Lower leg skin (tissue), 4 donors: ENCODE measurements around the gene AKAP6. TPM values are rescaled to one million over a fixed set of nuclear protein-coding genes. Genes with fewer than 3 reads are reported as not detected.

Source experiments
- DNase-seq, 2 donors: peaks; one replicate each; pipeline ENCODE4 v3.0.0-alpha.2; 2019; ENCODE audit warnings: low spot score in 2 of 2
- H3K4me3 ChIP-seq: fragments of 200-600 bp; sonication (generic); 2 replicates; pipeline ENCODE4 v1.5.1; 2017; ENCODE audit warnings: mild to moderate bottlenecking, low read depth; ENCODE audit not compliant: poor library complexity, severe bottlenecking
- POLR2A ChIP-seq, 2 donors: fragments of 450-650 bp; IDR thresholded peaks; one replicate each; pipeline ENCODE4 v1.6.1; 2016 to 2017; ENCODE audit warnings: antibody characterized with exemption in 2 of 2, mild to moderate bottlenecking in 1 of 2, moderate library complexity in 1 of 2
- WGBS, 2 donors: methylation state at CpG; one replicate each; pipeline ENCODE4 v1.1.5; 2018; 5-methylcytosine and 5-hydroxymethylcytosine counted together
- intact Hi-C: fragments of 100-400 bp; cut with DNase I; formaldehyde crosslinking; loops from one replicate; pipeline ENCODE4 v1.15.0; 2023; ENCODE audit warnings: low total_unique reads
- total RNA-seq, 4 donors: library from RNA; depleted of rRNA; stranded (reverse); fragments of >200 nt; gene quantifications; one replicate each; pipeline ENCODE4 v1.1.0, GENCODE V29; 2016
- TF ChIP-seq, protein P1 (sequence below), 3 donors: fragments of 450-650 bp; IDR thresholded peaks; one replicate each; pipeline ENCODE4 v1.5.1; 2016; ENCODE audit warnings: antibody characterized with exemption in 3 of 3, mild to moderate bottlenecking in 3 of 3, moderate library complexity in 2 of 3

AKAP6 gene
- total RNA-seq, 4 donors from 2014 or later = 2.3 to 13.3 (median 3.6) TPM

DNA sequence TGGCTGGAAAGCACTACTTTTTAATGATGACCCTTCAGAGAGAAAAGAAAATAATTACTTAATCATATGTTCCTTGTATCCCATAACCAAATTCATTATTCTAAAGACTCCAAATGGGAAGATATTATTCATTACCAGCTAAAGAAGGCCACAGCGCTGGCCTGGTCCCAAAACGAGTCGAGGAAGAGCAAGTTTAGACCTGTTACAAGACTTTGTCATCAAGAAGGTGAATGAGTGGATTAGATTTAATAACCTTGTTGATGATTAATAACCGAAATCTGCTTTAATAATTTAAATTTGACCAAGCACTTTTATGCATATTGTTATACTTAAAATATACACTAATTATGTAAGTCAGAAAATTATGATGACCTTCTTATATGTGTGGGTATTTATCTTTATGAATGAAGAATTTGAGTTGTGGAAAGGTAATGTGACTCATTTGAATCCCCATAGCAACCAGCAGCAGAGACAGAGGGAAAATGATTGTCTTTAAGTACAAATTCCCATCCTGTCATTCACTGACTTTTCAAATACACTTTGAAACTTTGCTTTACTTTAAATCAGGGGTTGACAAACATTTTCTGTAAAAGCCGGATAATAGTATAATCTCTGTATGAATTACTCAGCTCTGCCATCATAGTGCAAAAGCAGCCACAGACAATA is 409.2 kb downstream of the AKAP6 start:
- no peak for DNase-seq
- WGBS, 2 donors = 68 to 72% methylated on average over 5 of the region's 5 CpGs
- intact Hi-C loops = no loop called here
- TF ChIP-seq, protein P1, sequence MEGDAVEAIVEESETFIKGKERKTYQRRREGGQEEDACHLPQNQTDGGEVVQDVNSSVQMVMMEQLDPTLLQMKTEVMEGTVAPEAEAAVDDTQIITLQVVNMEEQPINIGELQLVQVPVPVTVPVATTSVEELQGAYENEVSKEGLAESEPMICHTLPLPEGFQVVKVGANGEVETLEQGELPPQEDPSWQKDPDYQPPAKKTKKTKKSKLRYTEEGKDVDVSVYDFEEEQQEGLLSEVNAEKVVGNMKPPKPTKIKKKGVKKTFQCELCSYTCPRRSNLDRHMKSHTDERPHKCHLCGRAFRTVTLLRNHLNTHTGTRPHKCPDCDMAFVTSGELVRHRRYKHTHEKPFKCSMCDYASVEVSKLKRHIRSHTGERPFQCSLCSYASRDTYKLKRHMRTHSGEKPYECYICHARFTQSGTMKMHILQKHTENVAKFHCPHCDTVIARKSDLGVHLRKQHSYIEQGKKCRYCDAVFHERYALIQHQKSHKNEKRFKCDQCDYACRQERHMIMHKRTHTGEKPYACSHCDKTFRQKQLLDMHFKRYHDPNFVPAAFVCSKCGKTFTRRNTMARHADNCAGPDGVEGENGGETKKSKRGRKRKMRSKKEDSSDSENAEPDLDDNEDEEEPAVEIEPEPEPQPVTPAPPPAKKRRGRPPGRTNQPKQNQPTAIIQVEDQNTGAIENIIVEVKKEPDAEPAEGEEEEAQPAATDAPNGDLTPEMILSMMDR (IDR thresholded peaks at IDR 0.05) = no peak
- no peak for TF ChIP-seq POLR2A (IDR thresholded peaks at IDR 0.05)
- no peak overlapping the region for H3K4me3 ChIP-seq

GRCh38 chr14:32744811-32745445 is 415.8 kb downstream of the AKAP6 start:
- WGBS, 2 donors = 48 to 52% methylated on average over 2 of the region's 2 CpGs
- H3K4me3 ChIP-seq = no peak overlapping the region
- DNase-seq = no peak
- intact Hi-C loops = no loop called here
- TF ChIP-seq, protein P1 (IDR thresholded peaks at IDR 0.05) = no peak
- no peak for TF ChIP-seq POLR2A (IDR thresholded peaks at IDR 0.05)

DNA sequence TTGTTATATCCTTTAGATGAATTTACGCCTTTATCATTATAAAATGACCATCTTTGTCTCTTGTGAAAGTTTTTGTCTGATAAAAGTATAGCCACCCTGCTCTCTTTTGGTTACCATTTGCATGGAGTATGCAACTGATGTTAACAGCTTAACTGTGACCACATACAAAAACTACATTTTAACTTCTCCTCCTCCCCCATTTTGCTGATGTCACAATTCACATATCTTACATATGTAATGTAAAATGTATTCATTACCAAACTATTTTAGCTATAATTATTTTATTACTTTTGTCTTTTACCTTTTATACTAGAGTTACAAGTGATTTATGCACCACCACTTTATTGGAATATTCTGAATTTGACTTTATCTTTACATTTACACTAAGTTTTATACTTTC is 425.1 kb downstream of the AKAP6 start:
- TF ChIP-seq POLR2A (IDR thresholded peaks at IDR 0.05) = no peak
- TF ChIP-seq, protein P1 (IDR thresholded peaks at IDR 0.05) = no peak
- no peak overlapping the region for H3K4me3 ChIP-seq
- intact Hi-C loops = no loop called here
- no peak for DNase-seq
- WGBS, 2 donors = 96 to 100% methylated on average over 1 of the region's 1 CpG

DNA sequence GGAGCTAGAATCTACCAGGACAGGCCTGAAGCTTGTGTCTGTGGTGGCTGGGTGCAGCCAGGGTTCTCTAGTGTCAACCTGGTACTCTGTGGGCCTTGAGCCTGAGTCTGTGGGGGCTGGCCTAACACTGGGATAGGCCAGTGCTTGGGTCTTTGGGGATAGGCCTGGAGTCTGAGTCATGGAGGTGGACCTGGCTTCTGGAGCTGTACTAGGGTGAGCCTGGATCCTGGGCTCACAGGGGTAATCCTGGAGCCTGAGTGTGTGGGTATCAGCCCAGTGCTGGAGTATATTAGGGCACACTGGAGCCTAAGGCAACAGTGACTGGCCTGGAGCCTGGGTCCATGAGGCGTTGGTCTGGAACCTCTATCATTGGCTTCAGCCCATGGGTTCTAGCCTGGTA is 427.1 kb downstream of the AKAP6 start:
- TF ChIP-seq POLR2A (IDR thresholded peaks at IDR 0.05) = no peak
- TF ChIP-seq, protein P1 (IDR thresholded peaks at IDR 0.05) = no peak
- 100% methylated on average over 1 of the region's 1 CpG for WGBS, 2 donors
- intact Hi-C loops = no loop called here
- H3K4me3 ChIP-seq = no peak overlapping the region
- no peak for DNase-seq

DNA sequence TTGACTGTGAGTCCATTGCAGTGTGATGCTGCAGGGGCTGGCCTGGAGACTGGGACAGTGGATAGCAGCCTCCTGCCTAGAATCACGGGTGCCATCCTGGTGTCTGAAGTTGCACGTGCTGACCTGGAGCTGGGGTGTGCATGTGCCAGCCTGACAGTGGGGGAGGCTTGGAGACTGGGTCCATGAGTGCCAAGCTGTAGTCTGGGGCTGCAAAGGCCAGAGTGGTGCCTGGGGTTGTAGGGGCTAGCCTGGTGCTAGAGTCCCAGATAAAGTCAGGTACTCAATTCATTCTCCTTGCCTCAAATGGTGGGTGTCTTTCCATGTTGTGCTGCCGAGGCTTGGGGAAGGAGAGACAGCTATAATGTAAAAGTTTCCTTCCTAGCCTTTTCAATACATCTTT is 427.7 kb downstream of the AKAP6 start:
- TF ChIP-seq, protein P1 (IDR thresholded peaks at IDR 0.05) = no peak
- no peak for TF ChIP-seq POLR2A (IDR thresholded peaks at IDR 0.05)
- intact Hi-C loops = no loop called here
- 78 to 88% methylated on average over 1 to 3 of the region's 3 CpGs for WGBS, 2 donors
- no peak overlapping the region for H3K4me3 ChIP-seq
- no peak for DNase-seq
